GM12865 (cell line): ENCODE results near the gene COL11A2.

Source experiments
- DNase-seq: peaks from one replicate; pipeline ENCODE4 v3.0.0; 2010; ENCODE audit warnings: low read depth
- H3K4me3 ChIP-seq: 2 replicates; pipeline ENCODE4 v1.5.1; 2011; ENCODE audit warnings: mild to moderate bottlenecking, low read depth, low read length, control low read depth
- CTCF ChIP-seq: IDR thresholded peaks from 2 replicates; pipeline ENCODE4 v1.5.1; 2011; ENCODE audit warnings: low read length, control low read depth, low read depth, inconsistent platforms; ENCODE audit not compliant: insufficient read depth; ENCODE audit errors: missing control alignments

The COL11A2 gene

DNA sequence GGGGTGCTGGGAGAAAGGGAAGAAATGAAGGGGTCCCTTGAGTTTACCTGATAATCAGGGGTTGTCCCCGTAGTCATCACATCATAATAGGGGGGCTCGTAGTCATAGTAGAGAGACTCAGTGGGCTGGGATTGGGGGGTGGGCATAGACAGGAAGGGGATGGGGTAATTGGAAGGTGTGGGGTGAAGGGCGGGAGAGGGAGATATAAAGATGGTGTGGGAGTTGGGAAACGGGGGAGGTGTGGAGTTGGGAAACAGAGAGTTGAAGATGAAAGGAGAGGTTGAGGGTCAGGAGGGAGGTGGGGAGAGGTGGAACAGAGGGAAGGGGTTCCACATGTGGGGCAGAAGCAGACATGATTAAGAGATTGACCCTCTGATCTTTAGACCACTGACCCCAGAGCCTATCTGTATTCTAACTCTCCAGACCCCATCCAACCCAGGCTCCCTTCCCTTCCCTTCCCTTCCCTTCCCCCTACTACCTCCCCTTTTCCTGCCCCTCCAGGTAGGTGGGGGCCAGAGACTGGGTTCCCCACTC lies 6.5 kb downstream of the COL11A2 start:
- H3K4me3 ChIP-seq = no peak overlapping the region
- no peak for TF ChIP-seq CTCF
- no peak for DNase-seq

DNA sequence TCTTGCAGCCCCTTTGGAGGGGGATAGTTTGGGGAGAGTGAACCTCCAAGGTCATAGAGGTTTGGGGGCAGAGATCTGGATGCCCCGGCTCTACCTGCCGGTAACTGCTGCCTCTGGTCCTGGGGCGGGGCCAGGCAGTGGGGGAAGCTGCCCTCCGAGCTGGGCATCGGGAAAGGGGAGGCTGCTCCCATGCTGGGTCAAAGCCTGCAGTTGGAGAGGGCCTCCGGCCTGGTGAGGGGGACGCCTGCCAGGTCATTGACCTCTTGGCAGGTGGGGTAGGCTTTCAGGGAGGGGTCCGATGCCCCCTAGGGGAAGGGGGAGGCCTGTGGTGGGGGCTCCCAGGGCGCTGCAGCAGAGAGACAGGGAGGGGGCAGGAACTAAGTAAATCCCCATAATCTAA lies 7.1 kb downstream of the COL11A2 start:
- DNase-seq = no peak
- H3K4me3 ChIP-seq = no peak overlapping the region
- no peak for TF ChIP-seq CTCF

- H3K4me3 ChIP-seq = no peak overlapping the region
- TF ChIP-seq CTCF = no peak
- no peak for DNase-seq
Measured at GRCh38 chr6:33183071-33183683, 9.1 kb downstream of the COL11A2 start.

DNA sequence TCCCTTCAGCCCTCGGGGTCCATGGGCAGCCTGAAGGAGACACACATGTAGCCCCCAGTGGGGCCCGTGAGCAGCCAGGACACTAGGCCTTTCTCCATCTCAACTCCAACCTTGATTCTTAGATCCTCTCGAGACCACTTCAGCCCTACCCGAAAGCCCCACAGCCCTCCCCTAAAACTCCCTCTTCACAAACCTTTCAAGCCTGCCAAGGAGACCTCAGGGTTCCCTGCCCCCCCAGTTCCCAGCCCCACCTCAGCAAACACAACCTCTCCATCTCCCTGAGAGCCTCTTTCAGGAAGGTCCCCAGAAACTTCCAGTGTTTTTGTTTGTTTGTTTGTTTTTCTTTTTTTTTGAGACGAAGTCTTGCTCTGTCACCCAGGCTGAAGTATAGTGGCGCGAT lies 11.1 kb downstream of the COL11A2 start:
- TF ChIP-seq CTCF = no peak
- no peak for DNase-seq
- no peak overlapping the region for H3K4me3 ChIP-seq

- DNase-seq = no peak
Measured at GRCh38 chr6:33178755-33179475, 13.4 kb downstream of the COL11A2 start.

DNA sequence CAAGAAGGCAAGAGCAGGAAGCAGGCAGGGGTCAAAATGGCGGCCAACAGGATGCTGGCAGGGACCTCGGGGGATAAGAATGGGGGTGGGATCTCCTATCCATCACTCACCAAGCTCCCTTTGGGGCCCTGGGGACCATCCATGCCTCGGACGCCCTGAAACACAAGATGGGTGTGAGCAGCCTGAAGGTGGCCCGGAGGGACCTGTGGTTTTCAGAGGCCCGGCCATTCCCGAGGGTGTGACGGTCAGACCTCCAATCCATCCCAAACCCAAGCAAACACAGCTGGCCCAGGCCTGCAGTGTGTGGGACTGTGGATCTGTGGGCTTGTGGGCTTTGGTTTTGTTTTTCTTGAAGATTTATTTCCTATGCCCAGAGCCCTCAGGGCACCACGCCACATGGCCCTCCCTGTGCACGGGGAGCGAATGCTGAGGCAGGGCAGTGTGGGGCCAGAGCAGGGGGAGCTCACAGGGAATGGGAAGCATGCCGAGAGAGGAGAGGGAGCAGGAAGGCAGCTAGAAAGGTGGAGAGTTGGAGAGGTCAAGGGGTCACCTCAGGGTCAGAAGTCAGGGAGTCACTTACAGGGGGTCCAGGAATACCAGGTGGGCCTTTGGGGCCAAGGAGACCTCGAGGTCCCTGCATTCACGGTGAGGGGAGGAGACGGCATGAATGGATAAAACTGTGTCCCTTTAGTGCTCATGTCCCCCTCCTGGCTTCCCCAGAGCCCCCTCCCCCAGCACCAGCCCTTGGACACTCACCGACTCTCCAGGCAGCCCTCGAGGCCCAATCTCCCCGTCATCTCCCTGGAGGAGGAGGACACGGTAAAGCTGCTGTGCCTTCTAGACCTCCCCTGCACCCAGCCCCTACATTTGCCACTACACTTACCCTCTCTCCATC lies 14.5 kb downstream of the COL11A2 start:
- DNase-seq = no peak
- TF ChIP-seq CTCF = no peak
- H3K4me3 ChIP-seq = no peak overlapping the region

More at GRCh38 chr6:33178755-33179475, 13.4 kb downstream of the COL11A2 start:
- TF ChIP-seq CTCF = no peak
- H3K4me3 ChIP-seq = no peak overlapping the region
